ENCODE data around the gene TTC4.

DNA sequence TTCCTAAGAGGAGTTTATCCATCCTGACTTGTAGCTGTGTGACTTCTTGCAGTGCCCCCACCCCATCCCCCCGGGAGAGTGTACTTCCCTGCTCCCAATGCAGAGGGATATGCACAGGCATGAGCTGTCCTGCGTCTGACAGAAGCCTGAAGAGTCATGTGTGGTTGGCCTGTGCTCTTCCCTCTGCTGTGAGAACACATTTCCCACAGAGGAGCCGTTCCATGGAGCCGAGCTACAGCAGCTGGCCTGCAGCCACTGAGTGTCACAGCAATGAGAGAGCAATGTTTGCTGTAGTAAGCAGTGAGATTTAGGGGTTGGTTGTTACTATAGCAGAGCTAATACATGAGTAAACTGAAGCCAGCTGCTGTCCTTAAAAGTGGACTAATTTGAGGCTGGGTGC is 26.6 kb downstream of the TTC4 start:
- TF ChIP-seq, protein P1, sequence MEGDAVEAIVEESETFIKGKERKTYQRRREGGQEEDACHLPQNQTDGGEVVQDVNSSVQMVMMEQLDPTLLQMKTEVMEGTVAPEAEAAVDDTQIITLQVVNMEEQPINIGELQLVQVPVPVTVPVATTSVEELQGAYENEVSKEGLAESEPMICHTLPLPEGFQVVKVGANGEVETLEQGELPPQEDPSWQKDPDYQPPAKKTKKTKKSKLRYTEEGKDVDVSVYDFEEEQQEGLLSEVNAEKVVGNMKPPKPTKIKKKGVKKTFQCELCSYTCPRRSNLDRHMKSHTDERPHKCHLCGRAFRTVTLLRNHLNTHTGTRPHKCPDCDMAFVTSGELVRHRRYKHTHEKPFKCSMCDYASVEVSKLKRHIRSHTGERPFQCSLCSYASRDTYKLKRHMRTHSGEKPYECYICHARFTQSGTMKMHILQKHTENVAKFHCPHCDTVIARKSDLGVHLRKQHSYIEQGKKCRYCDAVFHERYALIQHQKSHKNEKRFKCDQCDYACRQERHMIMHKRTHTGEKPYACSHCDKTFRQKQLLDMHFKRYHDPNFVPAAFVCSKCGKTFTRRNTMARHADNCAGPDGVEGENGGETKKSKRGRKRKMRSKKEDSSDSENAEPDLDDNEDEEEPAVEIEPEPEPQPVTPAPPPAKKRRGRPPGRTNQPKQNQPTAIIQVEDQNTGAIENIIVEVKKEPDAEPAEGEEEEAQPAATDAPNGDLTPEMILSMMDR (IDR thresholded peaks at IDR 0.05), result no peak
- no peak for TF ChIP-seq POLR2AphosphoS5 (IDR thresholded peaks at IDR 0.05)
